Kidney epithelial cell (primary cell): Measurements from ENCODE around the gene LILRB5. TPM values are rescaled to one million over a fixed set of nuclear protein-coding genes. Genes with fewer than 3 reads are reported as not detected.

ENCODE experiments used
- DNase-seq: peaks from one replicate; pipeline ENCODE4 v3.0.0-alpha.2; 2010; ENCODE audit warnings: low read depth
- H3K27me3 ChIP-seq: 2 replicates; pipeline ENCODE4 v1.6.0; 2011; ENCODE audit warnings: low read length; ENCODE audit not compliant: control insufficient read depth, insufficient read depth
- H3K36me3 ChIP-seq: 2 replicates; pipeline ENCODE4 v1.5.1; 2011; ENCODE audit warnings: low read length; ENCODE audit not compliant: control insufficient read depth, insufficient read depth
- H3K4me3 ChIP-seq: 2 replicates; pipeline ENCODE4 v1.5.1; 2011; ENCODE audit warnings: low read depth, mild to moderate bottlenecking, control low read depth, low read length
- CTCF ChIP-seq: IDR thresholded peaks from 2 replicates; pipeline ENCODE4 v1.5.1; 2011; ENCODE audit warnings: mild to moderate bottlenecking, moderate library complexity, low read length, control low read depth, inconsistent platforms; ENCODE audit not compliant: insufficient read depth, poor library complexity, severe bottlenecking
- total RNA-seq: library from RNA; depleted of rRNA; stranded (reverse); fragments of >200 nt; gene quantifications from 2 replicates; pipeline ENCODE4 v1.2.3, GENCODE V29; 2015

The LILRB5 gene
- total RNA-seq, 1 donor from 2014 or later, result 0.04 TPM

DNA sequence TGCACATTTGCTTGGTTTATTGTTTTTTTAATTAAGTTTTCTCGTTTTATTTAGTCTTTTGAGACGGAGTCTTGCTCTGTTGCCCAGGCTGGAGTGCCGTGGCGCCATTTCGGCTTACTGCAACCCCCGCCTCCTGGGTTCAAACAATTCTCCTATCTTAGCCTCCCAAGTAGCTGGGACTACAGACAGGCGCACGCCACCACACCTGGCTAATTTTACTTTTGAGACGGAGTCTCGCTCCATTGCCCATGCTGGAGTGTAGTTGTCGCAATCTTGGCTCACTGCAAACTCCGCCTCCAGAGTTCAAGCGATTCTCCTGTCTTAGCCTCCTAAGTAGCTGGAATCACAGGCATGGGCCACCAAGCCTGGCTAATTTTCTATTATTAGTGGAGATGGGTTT, 55.1 kb downstream of the LILRB5 start:
- no peak for TF ChIP-seq CTCF

DNA sequence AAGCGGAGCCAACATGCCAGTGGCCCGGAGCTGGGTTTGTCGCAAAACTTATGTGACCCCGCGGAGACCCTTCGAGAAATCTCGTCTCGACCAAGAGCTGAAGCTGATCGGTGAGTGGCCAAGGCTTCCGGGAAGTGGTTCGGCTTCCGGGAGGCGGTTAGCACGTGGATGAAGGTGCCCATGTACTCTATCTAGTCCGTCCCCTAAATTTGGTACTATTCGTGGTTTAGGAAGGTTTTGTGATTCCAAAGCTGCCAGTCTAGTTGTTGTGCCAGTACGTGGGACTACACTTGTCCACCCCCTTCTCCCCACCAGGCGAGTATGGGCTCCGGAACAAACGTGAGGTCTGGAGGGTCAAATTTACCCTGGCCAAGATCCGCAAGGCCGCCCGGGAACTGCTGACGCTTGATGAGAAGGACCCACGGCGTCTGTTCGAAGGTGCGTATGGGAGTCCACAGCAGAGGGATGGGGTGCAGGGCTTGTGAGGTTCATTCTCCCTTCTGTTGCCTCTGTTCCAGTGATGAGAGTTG, 55.8 kb downstream of the LILRB5 start:
- Histone ChIP-seq H3K36me3 (peaks cover 3% of the 10 kb centered on the region), H3K27me3 (no peaks in the 10 kb centered on the region), H3K4me3 (peak overlapping the region; percentile 66)
- DNase-seq, result no peak
- TF ChIP-seq CTCF, result no peak

More for the DNA sequence above, 55.1 kb downstream of the LILRB5 start:
- no peak for DNase-seq
- H3K4me3 ChIP-seq, result peak overlapping the region; percentile 66
- H3K36me3 ChIP-seq, result peaks cover 3% of the 10 kb centered on the region
- H3K27me3 ChIP-seq, result no peaks in the 10 kb centered on the region

Other genes with a start within 250 kb of the LILRB5 start
- gene VSTM1, start 193.4 kb downstream of the LILRB5 start, total RNA-seq, result not detected in 2 replicates
- not detected in 2 replicates for gene TARM1, start 175.9 kb downstream of the LILRB5 start, total RNA-seq
- 22.9 and 24.4 TPM in 2 replicates for gene OSCAR, start 156.5 kb downstream of the LILRB5 start, total RNA-seq
- gene NDUFA3, start 154.4 kb downstream of the LILRB5 start, total RNA-seq, result 31.8 and 39.4 TPM in 2 replicates
- gene TFPT, start 141.6 kb downstream of the LILRB5 start, total RNA-seq, result 28.2 and 31.0 TPM in 2 replicates
- 56.8 and 68.3 TPM in 2 replicates for gene PRPF31, start 141.5 kb downstream of the LILRB5 start, total RNA-seq
- gene CNOT3, start 119.5 kb downstream of the LILRB5 start, total RNA-seq, result 17.2 and 20.7 TPM in 2 replicates
- 7.5 and 11.9 TPM in 2 replicates for gene LENG1, start 97.6 kb downstream of the LILRB5 start, total RNA-seq
- 22.0 and 33.9 TPM in 2 replicates for gene TMC4, start 84.1 kb downstream of the LILRB5 start, total RNA-seq
- gene MBOAT7, start 67.7 kb downstream of the LILRB5 start, total RNA-seq, result 107 and 111 TPM in 2 replicates
- gene TSEN34, start 66.0 kb downstream of the LILRB5 start, total RNA-seq, result 108 and 146 TPM in 2 replicates
- 2,500 and 2,976 TPM in 2 replicates for gene RPS9, start 56.4 kb downstream of the LILRB5 start, total RNA-seq
- gene LILRB3, start 34.3 kb downstream of the LILRB5 start, total RNA-seq, result 0.50 TPM in 1 of 2 replicates, not detected in the other
- gene LILRA6, start 14.5 kb downstream of the LILRB5 start, total RNA-seq, result not detected in 2 replicates
- gene LILRB2, start 23.8 kb upstream of the LILRB5 start, total RNA-seq, result not detected in 2 replicates
- 1.9 TPM in 1 of 2 replicates, not detected in the other for gene LILRA5, start 55.9 kb upstream of the LILRB5 start, total RNA-seq
- not detected in 2 replicates for gene LILRA4, start 81.9 kb upstream of the LILRB5 start, total RNA-seq
- 1.0 TPM in 1 of 2 replicates, not detected in the other for gene LAIR1, start 107.7 kb upstream of the LILRB5 start, total RNA-seq
- gene TTYH1, start 158.2 kb upstream of the LILRB5 start, total RNA-seq, result not detected in 2 replicates
- gene LENG8, start 191.9 kb upstream of the LILRB5 start, total RNA-seq, result 61.3 and 62.8 TPM in 2 replicates
- gene LENG9, start 206.5 kb upstream of the LILRB5 start, total RNA-seq, result 0.75 and 3.6 TPM in 2 replicates
- 21.4 and 24.4 TPM in 2 replicates for gene CDC42EP5, start 216.0 kb upstream of the LILRB5 start, total RNA-seq
- gene LAIR2, start 245.6 kb upstream of the LILRB5 start, total RNA-seq, result not detected in 2 replicates